GDM1 (cell line): ENCODE data around the gene CLN5.
"Not testable (repeated sequence)": the region's sequence is repeated elsewhere in the genome, so short reads cannot be mapped to it uniquely, and the experiment has no call there.

Experiments
- DNase-seq: peaks from one replicate; lab custom pipeline; 2025; lab: John Stamatoyannopoulos, UW

CLN5 gene

GRCh38 chr13:76975863-76976262, 16.0 kb upstream of the CLN5 start:
- DNase-seq, result no peak

- no peak for DNase-seq
Measured at GRCh38 chr13:76976490-76976889, 15.4 kb upstream of the CLN5 start.

DNA sequence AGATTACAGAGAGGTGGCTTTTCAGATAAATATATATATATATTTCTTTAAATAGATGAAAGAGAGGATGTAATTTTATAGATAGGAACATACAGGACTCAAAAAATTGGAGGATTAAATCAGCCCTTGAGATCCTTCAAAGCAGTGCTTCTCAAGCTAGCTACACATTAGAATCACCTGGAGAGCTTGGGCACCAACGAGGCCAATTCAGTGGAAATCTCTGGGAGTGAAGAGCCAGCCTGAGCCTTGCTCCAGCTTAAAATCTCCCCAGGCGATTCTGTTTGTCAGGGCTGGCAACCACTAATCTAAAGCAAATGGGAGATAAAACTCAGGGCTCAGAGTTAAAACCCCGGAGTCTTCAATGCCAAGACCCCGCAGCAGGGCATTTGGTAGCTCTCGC, 15.0 kb upstream of the CLN5 start:
- no peak for DNase-seq

DNA sequence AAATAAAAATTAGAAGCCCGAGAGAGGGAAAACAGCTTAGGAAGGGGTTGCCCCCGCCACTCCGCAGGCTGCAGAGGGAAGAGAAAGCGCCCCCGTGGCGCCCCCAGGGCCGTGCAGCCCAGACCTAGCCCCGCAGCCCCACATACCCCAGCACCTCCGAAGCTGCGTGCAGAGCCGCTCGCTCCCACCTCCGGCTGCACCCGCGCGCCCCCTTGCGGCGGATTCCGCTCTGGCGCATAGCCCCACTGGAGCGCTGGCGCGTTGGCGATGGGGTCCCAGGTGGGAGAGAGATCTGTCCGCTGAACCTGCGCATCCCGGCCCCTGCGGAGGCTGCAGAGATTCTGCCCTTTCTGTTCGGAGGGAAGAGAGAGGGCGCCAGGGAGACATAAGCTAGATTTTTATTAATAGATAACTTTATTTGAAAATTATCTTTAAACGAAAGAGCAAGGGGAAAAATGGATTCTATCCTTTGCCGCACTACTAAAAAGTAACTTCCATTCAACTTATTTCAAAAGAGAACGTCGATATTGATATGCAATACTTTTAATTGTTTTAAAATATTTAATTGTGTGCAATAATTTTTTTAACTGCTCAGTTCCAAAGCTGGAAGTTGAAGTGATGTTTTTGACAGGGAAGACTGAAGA, 11.7 kb upstream of the CLN5 start:
- DNase-seq, result peak; percentile 70

DNA sequence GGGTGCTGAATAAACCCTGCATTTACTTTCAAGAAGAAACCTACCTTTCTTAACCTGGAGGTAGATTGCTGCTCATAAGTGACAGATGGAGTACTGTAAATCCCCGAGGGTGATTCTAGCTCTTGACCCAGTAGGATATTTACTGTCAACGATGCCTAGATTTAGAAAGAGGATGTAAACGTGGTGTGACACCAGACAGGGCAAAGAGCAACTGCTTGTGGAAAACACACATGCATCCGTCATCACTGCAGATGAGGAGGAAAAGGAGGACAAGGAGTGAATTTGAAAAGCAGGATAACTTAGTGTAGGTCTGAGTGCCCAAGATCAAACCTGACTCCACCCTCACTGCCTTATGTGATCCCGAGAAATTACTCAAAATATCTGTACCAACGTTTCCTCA, 9.8 kb upstream of the CLN5 start:
- DNase-seq, result no peak

DNA sequence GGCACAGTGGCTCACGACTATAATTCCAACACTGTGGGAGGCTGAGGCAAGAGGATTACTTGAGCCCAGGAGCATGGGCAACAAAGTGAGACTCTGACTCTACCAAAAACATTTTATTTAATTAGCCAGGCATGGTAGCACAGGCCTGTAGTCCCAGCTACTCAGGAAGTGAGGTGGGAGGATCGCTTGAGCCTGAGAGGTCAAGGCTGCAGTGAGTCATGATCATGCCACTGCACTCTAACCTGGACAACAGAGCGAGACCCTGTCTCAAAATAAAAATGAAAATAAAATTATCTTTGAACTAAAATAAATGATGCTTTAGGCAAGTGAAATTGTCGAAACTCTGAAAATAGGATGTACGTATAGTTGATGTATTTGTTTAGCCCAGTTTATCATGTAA, 8.2 kb upstream of the CLN5 start:
- DNase-seq, result no peak

DNA sequence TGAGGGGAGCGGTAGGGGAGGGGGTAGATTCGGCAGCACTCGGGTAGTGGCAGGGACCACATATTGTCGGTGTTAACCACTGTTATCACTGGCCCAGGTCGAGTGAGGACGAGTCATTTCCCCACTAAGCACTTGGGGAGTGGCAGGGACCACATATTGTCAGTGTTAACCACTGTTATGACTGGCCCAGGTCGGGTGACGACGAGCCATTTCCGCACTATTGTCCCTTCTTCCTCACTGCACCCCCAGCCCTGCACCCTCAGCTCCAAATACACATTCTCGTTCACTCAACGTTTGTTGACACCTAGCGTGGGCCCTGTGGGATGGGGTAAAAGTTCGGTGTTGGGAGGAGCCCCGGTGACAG, 467 bp upstream of the CLN5 start:
- DNase-seq, result no peak

DNA sequence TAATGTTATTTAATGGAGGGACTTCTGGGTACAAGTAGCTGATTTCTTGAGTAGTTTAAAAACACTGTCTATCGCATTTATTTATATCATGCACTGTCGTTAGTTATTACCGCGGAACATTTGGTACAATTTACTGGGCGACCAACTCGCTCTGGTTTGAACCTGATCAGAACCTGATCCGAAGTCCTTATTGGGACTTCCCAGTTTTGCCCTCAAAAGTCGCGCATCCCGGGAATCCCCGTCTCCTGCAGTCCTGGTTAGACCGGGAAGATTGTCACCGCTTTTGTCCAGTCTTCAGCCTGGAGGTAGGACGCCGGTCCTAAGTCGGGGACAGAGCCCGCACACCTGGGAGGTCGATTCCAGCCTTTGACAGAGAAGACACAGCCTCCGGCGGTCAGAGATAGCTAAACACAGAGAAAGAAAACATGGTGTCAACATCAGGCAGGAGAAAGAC, 694 bp downstream of the CLN5 start:
- no peak for DNase-seq

DNA sequence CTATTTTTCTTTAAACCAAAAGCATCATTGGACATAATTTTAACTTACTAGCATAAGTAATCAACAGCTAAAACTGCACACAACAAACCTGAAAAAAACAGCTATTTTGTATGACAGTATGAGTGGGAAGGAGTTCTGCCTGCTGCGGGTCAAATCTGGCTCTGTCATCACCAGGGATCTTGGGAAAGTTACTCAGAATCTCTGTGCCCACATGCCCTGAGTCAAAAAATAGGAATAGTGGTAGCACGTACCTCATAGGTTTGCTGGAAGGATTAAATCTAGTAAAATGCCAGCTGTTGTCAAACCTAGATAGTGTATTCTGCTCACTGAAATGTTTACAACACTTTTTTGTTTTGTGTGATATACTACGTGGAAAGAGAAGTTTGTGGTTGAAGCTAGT, 1.1 kb downstream of the CLN5 start:
- DNase-seq, result no peak

GRCh38 chr13:76993473-76993872, 1.6 kb downstream of the CLN5 start:
- DNase-seq, result no peak

- no peak for DNase-seq
Measured at GRCh38 chr13:76994281-76994680, 2.4 kb downstream of the CLN5 start.

DNA sequence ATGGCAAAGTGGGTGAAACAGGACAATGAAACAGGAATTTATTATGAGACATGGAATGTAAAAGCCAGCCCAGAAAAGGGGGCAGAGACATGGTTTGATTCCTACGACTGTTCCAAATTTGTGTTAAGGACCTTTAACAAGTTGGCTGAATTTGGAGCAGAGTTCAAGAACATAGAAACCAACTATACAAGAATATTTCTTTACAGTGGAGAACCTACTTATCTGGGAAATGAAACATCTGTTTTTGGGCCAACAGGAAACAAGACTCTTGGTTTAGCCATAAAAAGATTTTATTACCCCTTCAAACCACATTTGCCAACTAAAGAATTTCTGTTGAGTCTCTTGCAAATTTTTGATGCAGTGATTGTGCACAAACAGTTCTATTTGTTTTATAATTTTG, 8.6 kb downstream of the CLN5 start:
- no peak for DNase-seq

GRCh38 chr13:77001540-77001939, 9.7 kb downstream of the CLN5 start:
- no peak for DNase-seq

GRCh38 chr13:77001963-77002587, 10.2 kb downstream of the CLN5 start:
- DNase-seq, result no peak

- DNase-seq, result no peak
Measured at GRCh38 chr13:77002590-77003190, 10.8 kb downstream of the CLN5 start.

GRCh38 chr13:77008337-77008736, 16.5 kb downstream of the CLN5 start:
- DNase-seq, result not testable (repeated sequence)

DNA sequence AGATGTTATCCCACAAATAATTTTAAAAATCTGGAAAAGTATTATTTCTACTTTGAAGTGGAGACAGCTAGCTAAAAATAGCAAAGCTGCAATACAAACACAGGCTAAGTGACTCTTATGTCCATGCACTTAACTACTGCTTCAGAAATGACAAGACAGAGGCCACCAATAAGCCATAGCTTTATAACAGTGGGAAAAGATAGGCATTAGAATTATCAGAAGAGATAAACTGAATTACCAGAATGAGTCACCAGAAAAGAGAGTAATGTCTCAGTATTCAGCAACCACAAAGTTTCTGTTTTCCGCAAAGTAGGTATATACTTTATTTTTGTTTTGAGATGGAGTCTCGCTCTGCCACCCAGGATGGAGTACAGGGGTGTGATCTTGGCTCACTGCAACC, 17.1 kb downstream of the CLN5 start:
- no peak for DNase-seq

- not testable (repeated sequence) for DNase-seq
Measured at GRCh38 chr13:77009719-77010118, 17.8 kb downstream of the CLN5 start.

- DNase-seq, result no peak
Measured at GRCh38 chr13:77013853-77014542, 22.1 kb downstream of the CLN5 start.

- DNase-seq, result no peak
Measured at GRCh38 chr13:77014906-77015685, 23.2 kb downstream of the CLN5 start.

GRCh38 chr13:77016251-77016812, 24.5 kb downstream of the CLN5 start:
- DNase-seq, result no peak
